Neural cell (in vitro differentiated cells): ENCODE results near the gene UBE2D1. TPM values are rescaled to one million over a fixed set of nuclear protein-coding genes. Genes with fewer than 3 reads are reported as not detected.

Experiments
- H2AFZ ChIP-seq: fragments of 200-600, 300-800 bp; sonication (generic), shearing (Covaris generic); 2 replicates; pipeline ENCODE4 v1.6.0; 2014; ENCODE audit warnings: low read depth, mild to moderate bottlenecking, antibody characterized with exemption, low read length, moderate library complexity
- H3F3A ChIP-seq: fragments of 200-600 bp; shearing (Covaris generic); 2 replicates; pipeline ENCODE4 v1.6.1; 2016; ENCODE audit warnings: mild to moderate bottlenecking, moderate library complexity, mixed read lengths, antibody characterized with exemption, low read length; ENCODE audit not compliant: insufficient read depth, poor library complexity, severe bottlenecking
- H3K27ac ChIP-seq: fragments of 200-600, 300-800 bp; sonication (generic), shearing (Covaris generic); 2 replicates; pipeline ENCODE4 v1.5.1; 2014; ENCODE audit warnings: mild to moderate bottlenecking, low read length, moderate library complexity
- H3K27me3 ChIP-seq: fragments of 300-800, 200-600 bp; sonication (generic), shearing (Covaris generic); 2 replicates; pipeline ENCODE4 v1.6.0; 2014; ENCODE audit warnings: mild to moderate bottlenecking, low read depth, low read length, moderate library complexity; ENCODE audit not compliant: insufficient read depth
- H3K36me3 ChIP-seq: fragments of 300-800, 200-600 bp; sonication (generic), shearing (Covaris generic); 2 replicates; pipeline ENCODE4 v1.5.1; 2014; ENCODE audit warnings: mild to moderate bottlenecking, antibody characterized with exemption, low read length, moderate library complexity; ENCODE audit not compliant: insufficient read depth
- H3K4me2 ChIP-seq: fragments of 300-800, 200-600 bp; sonication (generic), shearing (Covaris generic); 2 replicates; pipeline ENCODE4 v1.6.0; 2014; ENCODE audit warnings: mild to moderate bottlenecking, low read length
- H3K4me3 ChIP-seq: fragments of 300-800, 200-600 bp; sonication (generic), shearing (Covaris generic); 2 replicates; pipeline ENCODE4 v1.5.1; 2014; ENCODE audit warnings: mild to moderate bottlenecking, low read length, moderate library complexity
- H3K79me2 ChIP-seq: fragments of 200-600 bp; shearing (Covaris generic); replicated peaks from 2 replicates; pipeline ENCODE4 v1.6.0; 2014; ENCODE audit warnings: mild to moderate bottlenecking, low read length, moderate library complexity; ENCODE audit not compliant: insufficient read depth
- H3K9ac ChIP-seq: fragments of 300-800, 200-600 bp; sonication (generic), shearing (Covaris generic); 2 replicates; pipeline ENCODE4 v1.6.1; 2016; ENCODE audit warnings: mild to moderate bottlenecking, low read length, mixed read lengths
- H3K9me2 ChIP-seq: fragments of 200-600 bp; shearing (Covaris generic); 2 replicates; pipeline ENCODE4 v1.6.1; 2016; ENCODE audit warnings: mild to moderate bottlenecking, low read length, mixed read lengths; ENCODE audit not compliant: insufficient read depth
- H3K9me3 ChIP-seq: fragments of 200-600, 300-800 bp; sonication (generic), shearing (Covaris generic); 2 replicates; pipeline ENCODE4 v1.6.1; 2016; ENCODE audit warnings: mild to moderate bottlenecking, mixed run types, low read length, moderate library complexity, mixed read lengths
- H4K20me1 ChIP-seq: fragments of 200-600 bp; shearing (Covaris generic); 2 replicates; pipeline ENCODE4 v1.6.1; 2016; ENCODE audit warnings: mild to moderate bottlenecking, mixed run types; ENCODE audit not compliant: insufficient read depth
- EP300 ChIP-seq: fragments of 450-650 bp; conservative IDR thresholded peaks from 2 replicates; pipeline ENCODE4 v1.6.1; 2014; ENCODE audit warnings: antibody characterized with exemption, mild to moderate bottlenecking, moderate library complexity; ENCODE audit not compliant: poor library complexity, severe bottlenecking
- EZH2 ChIP-seq: fragments of 200-600, 300-800 bp; shearing (Covaris generic), sonication (generic); IDR thresholded peaks from 2 replicates; pipeline ENCODE4 v1.6.1; 2014; ENCODE audit warnings: antibody characterized with exemption, low read length, borderline replicate concordance, mild to moderate bottlenecking; ENCODE audit not compliant: insufficient read depth, poor library complexity, severe bottlenecking
- MXI1 ChIP-seq: fragments of 450-650 bp; conservative IDR thresholded peaks from 2 replicates; pipeline ENCODE4 v1.6.1; 2014; ENCODE audit warnings: antibody characterized with exemption, mild to moderate bottlenecking; ENCODE audit not compliant: poor library complexity, severe bottlenecking
- POLR2AphosphoS5 ChIP-seq: IDR thresholded peaks from 2 replicates; pipeline ENCODE4 v1.6.1; 2012
- RAD21 ChIP-seq: fragments of 450-650 bp; conservative IDR thresholded peaks from 2 replicates; pipeline ENCODE4 v1.6.1; 2014; ENCODE audit warnings: antibody characterized with exemption, mild to moderate bottlenecking, moderate library complexity
- SMC3 ChIP-seq: fragments of 450-650 bp; conservative IDR thresholded peaks from 2 replicates; pipeline ENCODE4 v1.6.1; 2014; ENCODE audit warnings: antibody characterized with exemption, mild to moderate bottlenecking, moderate library complexity; ENCODE audit not compliant: poor library complexity
- TAF1 ChIP-seq: IDR thresholded peaks from 2 replicates; pipeline ENCODE4 v1.6.1; 2012; ENCODE audit warnings: low read depth
- polyA plus RNA-seq: library from polyadenylated mRNA; depleted of rRNA; stranded (reverse); fragments of >200 nt; gene quantifications from 2 replicates; pipeline ENCODE4 v1.2.3, GENCODE V29; 2014
- TF ChIP-seq, protein P1 (sequence below): IDR thresholded peaks from 2 replicates; pipeline ENCODE4 v1.6.1; 2012; ENCODE audit warnings: borderline replicate concordance
- TF ChIP-seq, protein P2 (sequence below): fragments of 450-650 bp; IDR thresholded peaks from 2 replicates; pipeline ENCODE4 v1.5.1; 2014; ENCODE audit warnings: antibody characterized with exemption, mild to moderate bottlenecking, moderate library complexity; ENCODE audit not compliant: poor library complexity, severe bottlenecking

UBE2D1 gene
- polyA plus RNA-seq, 1 donor from 2014 or later, result 89.8 TPM

DNA sequence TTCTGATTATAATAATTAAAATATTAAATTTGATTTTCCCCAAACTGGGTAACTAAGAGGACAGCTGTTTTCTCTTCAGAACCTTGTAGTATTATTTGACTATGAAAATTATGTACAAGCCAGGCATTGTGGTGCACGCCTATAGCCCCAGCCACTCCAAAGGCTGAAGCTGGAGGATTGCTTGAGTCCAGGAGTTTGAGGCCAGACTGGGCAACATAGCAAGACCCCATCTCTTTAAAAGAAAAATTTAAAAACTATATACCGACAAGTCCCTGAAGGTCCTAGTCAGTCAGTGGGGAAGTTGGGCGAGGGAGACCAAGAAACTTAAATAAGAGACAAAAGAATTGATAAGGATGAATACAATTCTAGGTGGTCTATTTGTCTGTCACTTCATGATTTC is 27.1 kb upstream of the UBE2D1 start:
- Histone ChIP-seq H3K27ac (no peak overlapping the region), H3K4me2 (no peak overlapping the region), H3K9me3 (no peaks in the 10 kb centered on the region), H3K27me3 (no peaks in the 10 kb centered on the region), H3K9me2 (no peaks in the 10 kb centered on the region), H3K9ac (no peak overlapping the region), H3K4me3 (no peak overlapping the region), H3K36me3 (no peaks in the 10 kb centered on the region), H3F3A (no peaks in the 10 kb centered on the region), H3K79me2 (no peaks in the 10 kb centered on the region), H2AFZ (no peak overlapping the region), H4K20me1 (no peaks in the 10 kb centered on the region)
- TF ChIP-seq, protein P1, sequence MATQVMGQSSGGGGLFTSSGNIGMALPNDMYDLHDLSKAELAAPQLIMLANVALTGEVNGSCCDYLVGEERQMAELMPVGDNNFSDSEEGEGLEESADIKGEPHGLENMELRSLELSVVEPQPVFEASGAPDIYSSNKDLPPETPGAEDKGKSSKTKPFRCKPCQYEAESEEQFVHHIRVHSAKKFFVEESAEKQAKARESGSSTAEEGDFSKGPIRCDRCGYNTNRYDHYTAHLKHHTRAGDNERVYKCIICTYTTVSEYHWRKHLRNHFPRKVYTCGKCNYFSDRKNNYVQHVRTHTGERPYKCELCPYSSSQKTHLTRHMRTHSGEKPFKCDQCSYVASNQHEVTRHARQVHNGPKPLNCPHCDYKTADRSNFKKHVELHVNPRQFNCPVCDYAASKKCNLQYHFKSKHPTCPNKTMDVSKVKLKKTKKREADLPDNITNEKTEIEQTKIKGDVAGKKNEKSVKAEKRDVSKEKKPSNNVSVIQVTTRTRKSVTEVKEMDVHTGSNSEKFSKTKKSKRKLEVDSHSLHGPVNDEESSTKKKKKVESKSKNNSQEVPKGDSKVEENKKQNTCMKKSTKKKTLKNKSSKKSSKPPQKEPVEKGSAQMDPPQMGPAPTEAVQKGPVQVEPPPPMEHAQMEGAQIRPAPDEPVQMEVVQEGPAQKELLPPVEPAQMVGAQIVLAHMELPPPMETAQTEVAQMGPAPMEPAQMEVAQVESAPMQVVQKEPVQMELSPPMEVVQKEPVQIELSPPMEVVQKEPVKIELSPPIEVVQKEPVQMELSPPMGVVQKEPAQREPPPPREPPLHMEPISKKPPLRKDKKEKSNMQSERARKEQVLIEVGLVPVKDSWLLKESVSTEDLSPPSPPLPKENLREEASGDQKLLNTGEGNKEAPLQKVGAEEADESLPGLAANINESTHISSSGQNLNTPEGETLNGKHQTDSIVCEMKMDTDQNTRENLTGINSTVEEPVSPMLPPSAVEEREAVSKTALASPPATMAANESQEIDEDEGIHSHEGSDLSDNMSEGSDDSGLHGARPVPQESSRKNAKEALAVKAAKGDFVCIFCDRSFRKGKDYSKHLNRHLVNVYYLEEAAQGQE, result no peak
- no peak for TF ChIP-seq EZH2
- no peak for TF ChIP-seq TAF1
- no peak for TF ChIP-seq MXI1
- no peak for TF ChIP-seq EP300
- TF ChIP-seq POLR2AphosphoS5, result no peak
- TF ChIP-seq, protein P2, sequence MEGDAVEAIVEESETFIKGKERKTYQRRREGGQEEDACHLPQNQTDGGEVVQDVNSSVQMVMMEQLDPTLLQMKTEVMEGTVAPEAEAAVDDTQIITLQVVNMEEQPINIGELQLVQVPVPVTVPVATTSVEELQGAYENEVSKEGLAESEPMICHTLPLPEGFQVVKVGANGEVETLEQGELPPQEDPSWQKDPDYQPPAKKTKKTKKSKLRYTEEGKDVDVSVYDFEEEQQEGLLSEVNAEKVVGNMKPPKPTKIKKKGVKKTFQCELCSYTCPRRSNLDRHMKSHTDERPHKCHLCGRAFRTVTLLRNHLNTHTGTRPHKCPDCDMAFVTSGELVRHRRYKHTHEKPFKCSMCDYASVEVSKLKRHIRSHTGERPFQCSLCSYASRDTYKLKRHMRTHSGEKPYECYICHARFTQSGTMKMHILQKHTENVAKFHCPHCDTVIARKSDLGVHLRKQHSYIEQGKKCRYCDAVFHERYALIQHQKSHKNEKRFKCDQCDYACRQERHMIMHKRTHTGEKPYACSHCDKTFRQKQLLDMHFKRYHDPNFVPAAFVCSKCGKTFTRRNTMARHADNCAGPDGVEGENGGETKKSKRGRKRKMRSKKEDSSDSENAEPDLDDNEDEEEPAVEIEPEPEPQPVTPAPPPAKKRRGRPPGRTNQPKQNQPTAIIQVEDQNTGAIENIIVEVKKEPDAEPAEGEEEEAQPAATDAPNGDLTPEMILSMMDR, result no peak
- TF ChIP-seq SMC3, result no peak
- TF ChIP-seq RAD21, result no peak

DNA sequence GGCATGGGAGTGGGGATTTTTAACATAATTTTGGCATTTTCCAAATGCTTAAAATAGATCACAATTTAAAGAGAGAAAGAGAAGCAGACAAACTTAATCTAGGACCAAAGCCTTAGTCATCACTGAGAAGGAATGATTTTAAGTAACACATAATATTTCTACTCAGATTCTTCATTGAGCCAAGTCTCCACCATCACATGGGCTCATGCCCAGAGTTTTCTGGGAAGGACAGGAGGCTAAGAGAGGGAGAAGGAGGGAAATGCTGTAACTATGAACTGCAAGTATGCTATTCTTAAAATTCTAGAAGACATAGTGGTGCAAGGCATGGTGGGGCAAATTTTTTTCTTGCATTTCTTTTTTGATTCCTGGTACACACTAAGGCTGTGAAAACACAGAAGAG is 23.8 kb upstream of the UBE2D1 start:
- H2AFZ ChIP-seq, result no peak overlapping the region
- no peaks in the 10 kb centered on the region for H3K79me2 ChIP-seq
- no peaks in the 10 kb centered on the region for H3K9me2 ChIP-seq
- no peak overlapping the region for H3K27ac ChIP-seq
- no peak overlapping the region for H3K4me2 ChIP-seq
- TF ChIP-seq, protein P2, result no peak
- TF ChIP-seq RAD21 (no peak), EZH2 (no peak), MXI1 (no peak)
- H3F3A ChIP-seq, result no peaks in the 10 kb centered on the region
- H3K36me3 ChIP-seq, result no peaks in the 10 kb centered on the region
- H3K9ac ChIP-seq, result no peak overlapping the region
- H4K20me1 ChIP-seq, result no peaks in the 10 kb centered on the region
- H3K4me3 ChIP-seq, result no peak overlapping the region
- no peaks in the 10 kb centered on the region for H3K27me3 ChIP-seq
- H3K9me3 ChIP-seq, result no peaks in the 10 kb centered on the region
